Smooth muscle cell (in vitro differentiated cells): ENCODE measurements around the gene SH2B3. TPM values are rescaled to one million over a fixed set of nuclear protein-coding genes. Genes with fewer than 3 reads are reported as not detected.

Experiments
- DNase-seq: peaks from one replicate; lab custom pipeline; 2025; ENCODE audit not compliant: unreplicated experiment; lab: John Stamatoyannopoulos, UW
- H2AFZ ChIP-seq: fragments of 200-600 bp; sonication (generic); 2 replicates; pipeline ENCODE4 v1.6.0; 2016; ENCODE audit warnings: antibody characterized with exemption, low read depth, mild to moderate bottlenecking
- H3F3A ChIP-seq: fragments of 200-600 bp; sonication (generic); 2 replicates; pipeline ENCODE4 v1.6.0; 2017; ENCODE audit warnings: antibody characterized with exemption, low read depth
- H3K27ac ChIP-seq: fragments of 200-600 bp; sonication (generic); 2 replicates; pipeline ENCODE4 v1.5.1; 2016; ENCODE audit warnings: low read depth, mild to moderate bottlenecking
- H3K27me3 ChIP-seq: fragments of 200-600 bp; sonication (generic); 2 replicates; pipeline ENCODE4 v1.6.1; 2016; ENCODE audit warnings: low read depth, mild to moderate bottlenecking
- H3K36me3 ChIP-seq: fragments of 200-600 bp; sonication (generic); 2 replicates; pipeline ENCODE4 v1.5.1; 2016; ENCODE audit warnings: low read depth
- H3K4me1 ChIP-seq: fragments of 200-600 bp; sonication (generic); 2 replicates; pipeline ENCODE4 v1.5.1; 2016; ENCODE audit warnings: low read depth
- H3K4me2 ChIP-seq: fragments of 200-600 bp; sonication (generic); 2 replicates; pipeline ENCODE4 v1.6.0; 2016; ENCODE audit warnings: mild to moderate bottlenecking
- H3K4me3 ChIP-seq: fragments of 200-600 bp; sonication (generic); 2 replicates; pipeline ENCODE4 v1.5.1; 2016; ENCODE audit warnings: mild to moderate bottlenecking
- H3K79me2 ChIP-seq: fragments of 200-600 bp; sonication (generic); 2 replicates; pipeline ENCODE4 v1.6.0; 2016; ENCODE audit warnings: low read depth, mild to moderate bottlenecking
- H3K9ac ChIP-seq: fragments of 200-600 bp; sonication (generic); 2 replicates; pipeline ENCODE4 v1.6.0; 2016; ENCODE audit warnings: low read depth
- H3K9me3 ChIP-seq: fragments of 200-600 bp; sonication (generic); replicated peaks from 2 replicates; pipeline ENCODE4 v1.5.1; 2016; ENCODE audit warnings: low read depth
- H4K20me1 ChIP-seq: fragments of 200-600 bp; sonication (generic); 2 replicates; pipeline ENCODE4 v1.6.0; 2016; ENCODE audit warnings: low read depth
- WGBS: methylation state at CpG from one replicate; pipeline ENCODE4 v1.1.7; 2016; ENCODE audit warnings: low lambda C conversion rate; 5-methylcytosine and 5-hydroxymethylcytosine counted together
- polyA plus RNA-seq: library from polyadenylated mRNA; unstranded; fragments of >200 nt; fragmentation: Nextera tagmentation; extraction: Ambion mirVana; gene quantifications from 2 replicates; pipeline ENCODE4 v1.2.1, GENCODE V29; 2016
- total RNA-seq: library from RNA; depleted of rRNA; stranded (reverse); fragments of >200 nt; gene quantifications from 2 replicates; pipeline ENCODE4 v1.2.3, GENCODE V29; 2014
- TF ChIP-seq, protein P1 (sequence below): fragments of 200-600 bp; sonication (generic); IDR thresholded peaks from 2 replicates; pipeline ENCODE4 v1.5.1; 2017; ENCODE audit warnings: borderline replicate concordance, mild to moderate bottlenecking, antibody characterized with exemption; ENCODE audit not compliant: insufficient read depth, poor library complexity, severe bottlenecking

SH2B3 gene
- total and polyA plus RNA-seq, 2 experiments from 2014 or later = 4.7 to 5.2 TPM

DNA sequence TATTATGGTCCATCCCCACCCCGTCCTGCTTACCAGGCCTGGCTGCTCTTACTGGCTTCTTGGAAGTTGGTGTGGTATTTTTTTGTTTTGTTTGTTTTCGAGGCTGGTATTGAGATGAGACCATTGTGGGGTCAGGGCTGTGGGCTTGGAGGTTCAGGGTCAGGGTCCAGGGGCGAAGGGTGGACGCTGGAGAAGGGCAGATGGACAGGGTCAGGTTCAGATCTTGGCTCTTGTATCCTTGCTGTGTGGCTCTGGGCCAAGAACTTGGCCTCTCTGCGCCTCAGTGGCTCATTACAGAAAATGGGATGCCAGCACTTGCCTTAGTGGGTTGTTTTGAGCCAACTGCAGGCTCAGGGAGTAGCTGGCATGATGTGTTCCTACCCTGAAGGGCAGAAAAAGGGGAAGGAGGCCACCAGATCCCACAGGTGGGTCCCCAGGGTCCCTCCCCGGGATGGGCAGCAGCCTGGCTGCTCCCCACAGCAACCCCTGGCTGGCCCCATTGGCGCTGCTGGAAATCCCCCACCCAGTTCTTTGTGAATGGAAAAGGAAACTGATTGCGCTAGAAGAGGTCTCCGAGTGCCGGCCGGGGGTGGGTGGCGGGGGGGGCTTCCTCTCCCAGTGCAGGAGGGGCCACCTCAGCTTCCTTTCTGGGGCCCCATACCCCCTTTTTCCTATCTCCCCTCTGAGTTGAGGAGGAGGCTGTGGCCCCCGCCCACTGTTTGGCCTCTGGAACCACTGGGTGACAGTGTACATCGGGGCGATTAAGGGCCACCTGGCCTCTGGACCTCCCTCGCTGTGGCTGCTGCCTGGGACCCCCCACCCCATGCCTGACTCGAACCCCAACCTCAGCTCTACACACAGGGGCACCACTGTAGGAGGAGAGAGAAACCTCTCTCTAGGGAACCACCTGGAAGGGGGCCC is 25.0 kb downstream of the SH2B3 start:
- Histone ChIP-seq H3K4me2 (no peak overlapping the region), H4K20me1 (peaks cover 45% of the 10 kb centered on the region)

DNA sequence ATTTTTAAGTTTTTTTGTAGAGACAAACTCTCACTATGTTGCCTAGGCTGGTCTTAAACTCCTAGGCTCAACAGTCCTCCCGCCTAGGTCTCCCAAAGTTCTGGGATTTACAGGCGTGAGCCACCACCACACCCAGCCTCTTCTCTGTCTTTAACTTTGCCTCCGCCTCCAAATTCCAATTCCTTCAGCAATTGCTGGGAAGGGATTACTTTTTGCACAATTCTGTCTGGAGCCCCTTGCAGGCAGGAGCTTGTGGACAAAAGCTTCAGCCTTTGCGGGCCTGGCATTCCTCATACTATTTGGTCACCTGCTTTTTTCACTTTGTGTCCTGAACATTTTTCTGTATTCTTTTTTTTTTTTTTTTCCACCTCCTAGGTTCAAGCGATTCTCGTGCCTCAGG is 26.0 kb downstream of the SH2B3 start:
- Histone ChIP-seq H3K79me2 (peaks cover 31% of the 10 kb centered on the region), H4K20me1 (peaks cover 40% of the 10 kb centered on the region), H3K4me1 (peaks cover 15% of the 10 kb centered on the region)

More for the DNA sequence above, 25.0 kb downstream of the SH2B3 start:
- no peaks in the 10 kb centered on the region for H3K9me3 ChIP-seq
- H3K9ac ChIP-seq = no peak overlapping the region
- WGBS = 91% methylated on average over 16 of the region's 17 CpGs
- TF ChIP-seq, protein P1, sequence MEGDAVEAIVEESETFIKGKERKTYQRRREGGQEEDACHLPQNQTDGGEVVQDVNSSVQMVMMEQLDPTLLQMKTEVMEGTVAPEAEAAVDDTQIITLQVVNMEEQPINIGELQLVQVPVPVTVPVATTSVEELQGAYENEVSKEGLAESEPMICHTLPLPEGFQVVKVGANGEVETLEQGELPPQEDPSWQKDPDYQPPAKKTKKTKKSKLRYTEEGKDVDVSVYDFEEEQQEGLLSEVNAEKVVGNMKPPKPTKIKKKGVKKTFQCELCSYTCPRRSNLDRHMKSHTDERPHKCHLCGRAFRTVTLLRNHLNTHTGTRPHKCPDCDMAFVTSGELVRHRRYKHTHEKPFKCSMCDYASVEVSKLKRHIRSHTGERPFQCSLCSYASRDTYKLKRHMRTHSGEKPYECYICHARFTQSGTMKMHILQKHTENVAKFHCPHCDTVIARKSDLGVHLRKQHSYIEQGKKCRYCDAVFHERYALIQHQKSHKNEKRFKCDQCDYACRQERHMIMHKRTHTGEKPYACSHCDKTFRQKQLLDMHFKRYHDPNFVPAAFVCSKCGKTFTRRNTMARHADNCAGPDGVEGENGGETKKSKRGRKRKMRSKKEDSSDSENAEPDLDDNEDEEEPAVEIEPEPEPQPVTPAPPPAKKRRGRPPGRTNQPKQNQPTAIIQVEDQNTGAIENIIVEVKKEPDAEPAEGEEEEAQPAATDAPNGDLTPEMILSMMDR = no peak
- no peaks in the 10 kb centered on the region for H3K36me3 ChIP-seq
- no peak for DNase-seq
- peaks cover 13% of the 10 kb centered on the region for H3F3A ChIP-seq
- peaks cover 15% of the 10 kb centered on the region for H3K4me1 ChIP-seq
- no peak overlapping the region for H2AFZ ChIP-seq
- no peaks in the 10 kb centered on the region for H3K27me3 ChIP-seq
- peaks cover 41% of the 10 kb centered on the region for H3K79me2 ChIP-seq
- H3K4me3 ChIP-seq = no peak overlapping the region
- H3K27ac ChIP-seq = peak overlapping the region; percentile 81

DNA sequence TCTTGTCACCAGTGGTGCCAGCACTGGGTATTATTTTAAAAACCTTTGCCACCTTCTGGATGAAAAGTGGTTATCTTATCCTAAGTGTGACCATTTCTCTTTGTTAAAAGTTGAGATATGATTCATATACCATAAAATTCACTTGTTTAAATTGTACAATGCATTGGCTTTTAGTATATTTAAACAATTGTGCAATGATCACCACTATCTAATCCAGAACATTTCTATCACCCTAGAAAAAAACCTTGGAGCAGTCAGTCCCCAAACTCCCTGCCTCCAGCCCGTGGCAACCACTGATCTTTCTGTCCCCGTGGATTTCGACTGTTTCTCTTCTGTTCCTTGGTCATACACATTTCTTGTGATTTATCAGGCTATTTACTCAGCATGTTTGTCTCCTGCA is 28.3 kb downstream of the SH2B3 start:
- peaks cover 13% of the 10 kb centered on the region for H3F3A ChIP-seq
- TF ChIP-seq, protein P1 = no peak
- DNase-seq = no peak
- H3K27ac ChIP-seq = peak overlapping the region; percentile 81
- H3K36me3 ChIP-seq = no peaks in the 10 kb centered on the region
- H3K9ac ChIP-seq = peak overlapping the region; percentile 23
- peak overlapping the region; percentile 50 for H3K4me2 ChIP-seq
- WGBS = 55% methylated on average over 3 of the region's 3 CpGs
- no peak overlapping the region for H2AFZ ChIP-seq
- H3K4me3 ChIP-seq = no peak overlapping the region
- peaks cover 29% of the 10 kb centered on the region for H3K79me2 ChIP-seq
- H3K27me3 ChIP-seq = no peaks in the 10 kb centered on the region
- H3K9me3 ChIP-seq = no peaks in the 10 kb centered on the region
- peaks cover 46% of the 10 kb centered on the region for H4K20me1 ChIP-seq
- peaks cover 15% of the 10 kb centered on the region for H3K4me1 ChIP-seq

More for the DNA sequence above, 26.0 kb downstream of the SH2B3 start:
- DNase-seq = no peak
- Histone ChIP-seq H3K4me3 (no peak overlapping the region), H3K9me3 (no peaks in the 10 kb centered on the region), H3K4me2 (peak overlapping the region; percentile 22), H3F3A (peaks cover 13% of the 10 kb centered on the region), H2AFZ (no peak overlapping the region), H3K9ac (no peak overlapping the region), H3K36me3 (no peaks in the 10 kb centered on the region), H3K27ac (peak overlapping the region; percentile 81), H3K27me3 (no peaks in the 10 kb centered on the region)
- TF ChIP-seq, protein P1 = no peak
- 53% methylated on average over 6 of the region's 6 CpGs for WGBS
